DMS79 (cell line): ENCODE measurements around the gene C1orf167.

ENCODE experiments used
- DNase-seq: peaks from one replicate; lab custom pipeline; 2025; lab: John Stamatoyannopoulos, UW

The C1orf167 gene

DNA sequence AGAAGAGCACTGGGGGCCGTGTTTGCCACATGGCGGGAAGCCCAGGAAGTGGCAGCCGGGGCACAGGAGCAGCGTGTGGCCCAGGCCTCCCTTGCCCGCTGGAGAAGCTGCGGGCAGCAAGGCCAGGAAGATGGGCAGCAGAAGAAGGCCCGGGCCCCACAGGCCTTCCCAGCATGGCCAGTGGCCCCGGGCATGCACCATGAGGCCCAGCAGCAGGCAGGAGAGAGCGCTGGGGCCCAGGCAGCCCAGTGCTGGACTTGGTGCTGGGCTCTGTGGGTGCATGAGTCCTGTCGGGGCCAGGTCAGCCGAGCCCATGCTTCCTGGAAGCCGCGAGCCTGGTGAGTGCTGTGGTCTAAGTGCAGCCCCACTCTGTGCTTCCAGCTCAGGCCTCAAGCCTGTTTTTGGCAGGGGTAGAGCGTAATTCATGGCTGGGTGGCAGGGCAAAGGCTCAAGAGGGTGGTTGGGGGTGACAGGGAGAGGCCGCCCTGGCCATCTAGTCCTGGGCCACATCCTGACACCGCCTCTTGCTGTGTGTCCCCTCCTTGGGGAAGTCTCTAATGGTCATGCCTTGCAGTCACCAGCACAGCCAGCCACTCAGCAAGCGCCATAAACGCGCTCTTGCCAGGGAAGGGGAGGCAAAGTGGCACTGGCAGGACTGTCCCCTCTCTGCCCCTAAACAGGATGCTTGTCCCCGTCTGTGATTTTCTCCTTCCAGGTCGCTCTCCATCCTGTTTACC is 22.4 kb downstream of the C1orf167 start:
- DNase-seq: no peak

DNA sequence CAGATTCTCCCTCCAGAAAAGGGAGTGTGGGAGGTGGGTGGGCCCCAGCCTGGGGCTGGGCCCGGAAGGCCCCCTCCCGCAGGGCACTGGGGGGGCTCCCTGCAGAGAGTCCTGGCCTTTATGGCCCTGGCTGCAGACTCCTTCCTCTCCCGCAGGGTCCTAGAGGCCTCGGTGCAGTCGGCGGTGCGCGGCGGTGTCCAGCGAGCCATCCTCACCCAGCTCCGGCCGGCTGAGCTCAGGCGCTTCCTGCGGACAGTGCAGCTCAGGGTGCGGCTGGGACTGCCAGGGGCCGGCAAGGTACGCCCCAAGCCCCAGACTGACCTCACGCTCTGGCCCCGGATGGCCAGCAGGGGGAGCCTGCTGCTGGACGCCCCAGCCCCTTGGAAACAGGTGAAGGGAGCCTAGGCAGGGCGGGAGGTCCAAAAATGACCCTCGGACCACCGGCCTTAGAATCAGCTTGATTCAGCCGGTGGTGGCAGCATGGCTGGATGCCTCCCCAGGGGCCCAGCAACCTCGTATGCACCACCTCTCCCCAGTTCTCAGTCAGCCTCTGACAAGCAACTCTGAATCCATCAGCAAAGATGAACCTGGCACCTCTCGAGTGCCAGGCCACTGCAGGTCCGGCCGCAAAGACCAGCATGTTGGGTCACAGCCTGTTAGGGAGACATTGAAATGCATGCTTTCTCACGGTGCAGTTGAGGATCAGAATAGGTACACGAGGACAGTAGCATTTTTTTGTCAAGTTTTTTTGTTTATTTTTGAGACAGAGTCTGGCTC is 23.2 kb downstream of the C1orf167 start:
- DNase-seq: no peak

DNA sequence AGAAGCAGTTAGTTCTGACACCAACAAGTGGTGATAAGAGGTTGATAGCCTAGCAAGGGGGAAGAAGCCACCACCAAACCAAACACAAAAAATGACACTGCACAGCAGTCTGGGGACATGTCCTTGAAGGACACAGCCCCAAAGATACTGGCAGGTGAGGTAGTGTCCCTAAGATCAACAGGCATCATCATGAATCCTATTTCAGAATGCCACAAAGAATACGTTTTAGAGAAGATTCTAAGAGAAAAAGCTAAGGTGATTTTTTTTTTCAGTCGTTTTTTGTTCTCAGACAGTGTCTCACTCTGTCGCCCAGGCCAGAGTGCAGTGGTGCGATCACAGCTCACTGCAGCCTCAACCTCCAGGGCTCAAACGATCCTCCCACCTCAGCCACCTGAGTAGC is 24.2 kb downstream of the C1orf167 start:
- DNase-seq: no peak

DNA sequence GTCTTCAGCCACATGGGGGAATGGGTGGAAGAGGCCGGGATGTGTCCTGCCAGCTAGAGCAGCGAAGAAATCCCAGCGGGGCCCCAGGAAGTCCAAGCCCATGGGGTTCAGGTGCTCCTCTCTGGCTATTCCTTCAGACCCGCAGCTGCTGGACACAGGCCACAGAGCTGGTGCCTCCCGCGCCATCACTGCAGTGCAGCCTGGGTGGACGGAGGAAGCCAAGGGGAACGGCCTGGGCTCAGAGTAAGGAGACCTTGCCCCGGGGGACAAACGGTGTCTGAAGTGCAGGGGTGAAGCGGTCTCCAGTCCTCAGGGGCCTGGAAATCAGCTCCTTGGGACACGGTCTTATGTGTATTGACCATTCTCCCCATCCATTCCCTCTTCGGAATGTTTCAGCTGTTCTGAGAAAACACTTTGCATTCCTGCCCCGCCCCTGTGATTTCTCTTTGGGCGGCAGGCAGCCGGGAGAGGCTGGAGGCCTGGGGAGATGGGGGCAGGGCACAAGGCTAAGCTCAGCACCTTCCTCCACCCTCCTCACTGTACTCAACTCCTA is 25.3 kb downstream of the C1orf167 start:
- no peak for DNase-seq

DNA sequence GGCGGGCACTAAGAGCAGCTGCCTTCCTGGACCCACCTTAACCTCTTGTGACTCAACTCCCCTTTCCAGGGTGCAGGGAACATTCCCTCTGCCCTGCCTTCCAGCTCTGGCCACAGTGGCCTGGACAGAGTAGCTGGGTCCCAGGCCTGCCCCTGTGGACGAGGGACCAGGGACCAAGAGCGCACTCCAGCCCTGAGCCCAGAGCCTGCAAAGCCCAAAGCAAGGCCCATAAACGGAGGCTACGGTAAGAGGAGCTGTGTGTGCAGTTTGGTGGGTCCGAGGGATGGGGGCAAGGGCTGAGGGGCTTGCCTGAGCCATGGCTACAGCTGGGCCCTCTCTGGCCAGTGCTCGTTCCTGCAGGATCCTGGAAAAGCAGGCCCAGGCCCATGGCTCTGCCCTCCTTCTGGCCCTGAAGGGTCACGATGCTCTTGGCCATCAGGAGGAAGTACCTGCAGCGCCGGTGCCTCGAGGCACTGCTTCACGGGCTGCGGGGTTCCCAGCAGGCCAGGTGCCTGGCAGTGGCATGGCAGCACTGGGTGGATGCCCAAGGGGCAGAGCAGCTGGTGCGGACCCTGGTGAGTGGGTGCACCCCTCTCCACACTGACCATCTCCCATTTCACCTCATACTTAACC is 25.9 kb downstream of the C1orf167 start:
- DNase-seq: no peak

DNA sequence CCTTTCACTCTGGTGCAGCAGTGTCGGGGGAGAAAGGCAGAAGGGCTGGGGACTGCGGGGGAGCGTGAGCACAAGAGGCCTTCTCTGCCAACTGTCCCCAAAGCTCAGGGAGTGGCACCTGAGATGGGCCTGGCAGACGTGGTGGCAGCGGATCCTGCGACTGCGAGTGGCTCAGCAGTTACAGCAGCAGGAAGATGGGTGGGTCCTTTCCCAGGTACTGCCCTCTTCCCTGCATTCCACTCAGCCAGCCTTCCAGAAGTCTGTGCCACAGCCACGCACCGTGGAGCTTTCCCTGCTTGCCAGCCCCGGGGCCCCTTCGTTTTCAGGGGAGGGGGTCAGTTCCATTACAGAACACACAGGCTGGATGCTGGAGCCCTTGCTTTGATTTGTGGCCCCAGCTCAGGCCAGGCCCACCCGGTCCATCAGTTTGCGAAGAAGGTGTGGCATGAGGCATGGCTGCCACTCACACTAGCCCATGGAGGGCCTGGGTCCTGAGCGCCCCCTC is 26.6 kb downstream of the C1orf167 start:
- no peak for DNase-seq

DNA sequence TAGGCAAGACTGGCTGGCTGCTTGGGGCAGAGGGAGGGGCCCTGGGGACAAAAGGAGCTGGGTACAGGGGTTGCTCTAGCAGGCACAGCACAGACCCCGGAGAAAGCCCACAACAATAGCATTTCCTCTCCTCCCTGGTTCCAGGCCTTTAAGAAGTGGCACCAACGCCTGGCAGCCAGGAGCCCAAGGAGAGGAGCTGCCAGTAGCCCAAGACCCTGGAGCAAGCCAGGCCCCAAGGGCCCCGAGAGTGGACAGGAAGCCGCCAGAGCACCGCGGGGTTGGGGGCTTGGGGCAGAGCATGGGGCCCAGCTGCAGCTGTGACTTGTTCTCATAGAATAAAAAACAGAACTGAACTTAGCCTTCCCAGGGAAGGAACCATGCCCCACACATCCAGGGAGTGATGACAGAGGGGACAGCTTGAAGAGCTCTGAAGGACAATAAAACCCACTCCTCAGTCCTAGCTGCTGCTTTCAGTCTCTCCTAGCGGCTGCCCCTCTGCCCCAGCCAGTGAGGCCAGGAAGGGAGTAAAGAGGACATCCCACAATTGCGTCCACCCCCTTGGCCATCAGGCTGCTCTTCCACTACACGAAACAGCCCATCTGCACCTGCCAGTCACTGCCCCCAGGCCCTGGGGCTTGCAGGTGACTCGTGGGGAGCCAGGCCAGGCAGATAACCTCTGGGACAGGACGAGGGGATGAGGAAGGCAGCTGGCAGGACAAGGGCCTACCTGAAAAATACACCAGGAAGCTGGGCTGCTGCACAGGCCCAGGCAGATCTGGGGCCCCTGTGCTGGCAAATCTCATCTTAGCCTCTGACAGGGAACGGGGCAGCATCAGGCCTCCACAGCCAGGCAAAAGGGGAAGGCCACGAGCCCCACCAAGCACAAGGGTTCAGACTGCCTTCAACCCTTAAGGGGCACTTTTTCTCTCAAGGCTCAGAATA is 27.4 kb downstream of the C1orf167 start:
- DNase-seq: no peak

DNA sequence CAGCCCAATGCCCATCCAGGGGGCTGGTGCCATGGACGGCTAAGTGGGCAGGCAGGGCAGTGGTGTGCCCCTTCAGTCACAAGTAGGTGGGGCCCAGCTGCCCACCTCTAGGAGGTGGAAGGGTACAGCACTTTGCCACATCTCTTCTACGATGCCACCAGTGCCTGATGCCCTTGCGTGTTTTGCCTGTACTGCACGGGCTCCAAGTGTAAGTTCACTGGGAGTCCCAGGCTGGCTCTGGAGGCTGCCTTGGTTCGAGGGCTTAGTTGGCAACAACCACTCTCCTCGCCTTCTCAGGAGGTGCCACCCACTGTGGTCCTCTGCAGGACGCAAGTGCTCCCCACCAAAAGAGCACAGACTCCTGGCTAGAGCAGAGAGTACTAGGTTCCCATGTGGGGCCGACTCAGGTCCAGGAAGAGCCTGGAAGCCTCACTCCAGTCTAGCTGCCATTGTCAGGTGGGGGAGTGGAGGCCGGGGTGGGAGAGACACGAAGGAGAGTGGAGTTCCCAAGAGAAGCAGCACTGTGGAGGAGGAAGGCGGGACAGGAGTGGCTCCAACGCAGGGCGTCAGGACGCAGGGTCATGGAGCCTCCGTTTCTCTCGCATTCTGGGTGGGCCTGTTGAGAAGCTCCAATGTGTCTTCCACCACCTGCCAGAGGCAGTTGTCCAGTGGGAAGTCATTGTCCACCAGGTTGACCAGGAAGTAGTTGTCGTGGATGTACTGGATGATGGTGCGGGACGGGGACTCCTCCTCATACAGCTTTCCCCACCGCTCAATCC is 28.3 kb downstream of the C1orf167 start:
- DNase-seq: no peak

DNA sequence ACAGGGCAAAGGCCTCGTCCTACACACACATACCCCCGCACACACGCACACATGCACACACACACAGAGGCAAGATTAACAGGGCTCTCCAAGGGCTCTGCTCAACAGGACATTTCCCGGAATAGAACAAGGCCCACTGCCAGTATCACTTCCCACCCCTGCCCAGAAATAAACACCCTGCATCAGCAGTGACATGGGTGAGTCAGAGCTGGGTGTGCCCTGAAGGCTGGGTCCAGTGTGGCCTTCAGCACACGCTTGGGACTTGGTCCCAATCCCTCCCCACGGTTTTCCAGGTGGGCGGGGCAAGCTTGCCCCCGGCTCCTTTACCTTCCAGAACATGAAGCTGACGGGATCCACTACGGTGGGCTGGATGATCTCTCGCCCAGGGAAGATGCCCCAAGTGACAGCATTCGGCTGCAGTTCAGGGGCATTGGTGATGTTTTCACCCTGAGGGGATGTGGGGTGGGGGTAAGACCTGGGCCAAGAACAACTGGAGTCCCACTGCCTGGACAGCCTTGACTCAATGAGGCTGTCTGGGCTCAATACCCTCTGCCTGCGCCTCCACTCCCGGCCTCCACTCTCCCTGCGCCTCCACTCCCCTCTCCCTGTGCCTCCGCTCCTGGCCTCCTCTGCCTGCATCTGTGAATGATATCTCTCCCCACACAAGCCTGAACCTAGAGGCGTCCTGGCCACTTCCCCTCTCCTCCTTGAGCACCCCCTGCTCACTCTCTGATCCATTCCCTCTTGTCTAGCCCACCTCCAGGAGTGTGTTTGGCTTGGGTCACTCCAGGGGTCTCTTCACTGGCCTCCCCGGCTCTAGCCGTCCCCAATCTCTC is 29.1 kb downstream of the C1orf167 start:
- no peak for DNase-seq

DNA sequence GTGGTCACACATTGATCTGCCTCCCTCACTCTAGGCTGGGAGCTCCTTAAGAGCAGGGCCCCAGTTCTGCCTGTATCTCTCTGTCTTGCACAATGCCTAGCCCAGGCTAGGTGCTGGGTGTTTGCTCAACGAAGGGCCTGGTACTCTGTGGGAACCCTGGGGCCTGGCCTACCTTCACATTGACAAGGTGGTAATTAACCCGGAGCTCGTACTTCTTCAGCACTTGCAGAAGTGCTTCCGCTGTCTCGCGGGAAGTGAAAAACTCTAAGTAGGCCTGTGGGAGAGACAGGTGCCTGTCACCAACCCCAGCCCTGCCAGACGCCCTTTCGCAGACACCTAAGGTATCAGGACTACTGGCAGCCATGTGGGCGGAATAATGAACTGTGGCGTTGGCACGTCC is 30.1 kb downstream of the C1orf167 start:
- DNase-seq: no peak

DNA sequence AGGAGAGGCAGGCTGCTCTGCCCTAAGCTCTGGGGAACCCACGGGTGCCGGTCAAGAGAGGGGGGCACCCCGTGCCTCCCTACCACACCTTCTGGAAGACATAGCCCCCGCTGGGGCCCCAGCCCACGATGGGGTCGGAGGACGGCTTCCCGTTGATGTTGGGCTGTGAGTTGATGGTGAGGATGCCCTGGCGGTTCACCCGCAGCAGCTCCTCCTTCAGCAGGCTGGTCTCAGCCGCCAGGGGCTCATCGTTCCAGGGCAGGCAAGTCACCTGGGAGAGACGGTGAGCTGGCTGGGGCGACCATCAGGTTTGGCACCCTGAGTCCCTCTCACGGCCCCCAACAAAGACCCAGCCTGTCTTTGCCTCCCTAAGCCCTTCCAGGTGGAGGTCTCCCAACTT is 31.8 kb downstream of the C1orf167 start:
- no peak for DNase-seq

DNA sequence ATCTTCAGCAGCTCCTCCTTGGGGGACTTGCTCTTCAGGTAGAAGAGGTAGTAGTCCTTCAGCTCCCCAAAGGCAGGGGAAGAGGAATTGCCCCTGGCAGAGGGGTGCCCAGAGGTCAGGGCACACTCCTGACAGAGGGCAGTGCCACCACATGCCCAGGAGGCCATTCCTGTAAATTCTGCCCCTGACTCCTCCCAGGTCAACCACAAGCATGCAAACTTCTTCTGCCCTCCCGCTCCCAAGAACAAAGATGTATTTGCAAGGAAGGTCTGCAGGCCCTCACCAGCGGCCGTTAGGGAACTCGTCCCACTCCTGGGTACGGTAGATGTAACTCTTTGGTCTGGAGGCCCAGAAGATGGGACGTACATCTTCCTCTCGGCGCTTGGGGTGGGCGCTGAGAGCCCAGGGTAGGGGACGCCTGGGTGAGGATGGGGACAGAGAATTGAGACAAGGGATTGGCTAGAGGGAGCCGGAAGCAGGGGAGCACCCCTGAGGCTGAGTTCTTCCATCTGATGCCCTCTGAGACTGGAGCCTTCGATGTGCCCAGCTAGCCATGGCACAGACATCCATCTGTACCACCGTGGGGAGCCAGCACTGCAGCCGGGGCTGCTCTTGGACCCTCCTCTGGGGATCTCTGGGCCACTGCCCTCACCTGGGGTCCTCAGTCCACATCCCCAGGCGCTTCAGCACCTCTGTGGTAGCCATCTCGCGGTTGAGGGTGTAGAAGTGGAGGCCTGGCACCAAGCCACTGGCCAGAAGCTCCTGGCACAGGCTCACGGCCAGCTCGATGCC is 32.6 kb downstream of the C1orf167 start:
- no peak for DNase-seq

DNA sequence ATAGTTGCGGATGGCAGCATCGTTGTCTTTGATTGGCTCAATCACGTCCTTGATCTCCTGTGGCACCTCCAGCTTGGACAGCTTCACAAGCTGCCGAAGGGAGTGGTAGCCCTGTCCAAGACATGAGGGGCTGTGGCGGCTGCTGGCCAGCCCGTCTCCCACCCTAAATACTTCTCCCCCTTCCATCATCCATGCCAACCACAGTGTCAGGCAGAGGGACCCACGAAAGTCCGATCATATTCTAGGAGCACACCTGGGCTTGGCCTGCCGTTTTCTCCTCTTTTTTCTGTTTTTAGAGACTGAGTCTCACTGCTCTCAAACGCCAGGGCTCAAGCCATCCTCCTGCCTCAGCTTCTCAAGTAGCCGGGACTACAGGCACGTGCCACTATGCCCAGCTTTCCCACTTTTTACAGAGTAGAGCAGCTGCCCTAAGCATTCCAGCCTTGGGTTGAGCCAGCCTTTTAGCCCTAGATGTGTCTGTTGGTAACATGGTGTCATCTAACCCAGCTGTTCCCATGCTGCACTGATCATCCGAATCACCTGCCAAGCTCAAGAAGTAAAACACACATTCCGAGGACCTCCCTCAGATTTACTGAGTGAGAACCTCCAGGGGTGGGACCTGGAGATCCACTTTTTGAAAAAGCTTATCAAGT is 33.4 kb downstream of the C1orf167 start:
- no peak for DNase-seq

DNA sequence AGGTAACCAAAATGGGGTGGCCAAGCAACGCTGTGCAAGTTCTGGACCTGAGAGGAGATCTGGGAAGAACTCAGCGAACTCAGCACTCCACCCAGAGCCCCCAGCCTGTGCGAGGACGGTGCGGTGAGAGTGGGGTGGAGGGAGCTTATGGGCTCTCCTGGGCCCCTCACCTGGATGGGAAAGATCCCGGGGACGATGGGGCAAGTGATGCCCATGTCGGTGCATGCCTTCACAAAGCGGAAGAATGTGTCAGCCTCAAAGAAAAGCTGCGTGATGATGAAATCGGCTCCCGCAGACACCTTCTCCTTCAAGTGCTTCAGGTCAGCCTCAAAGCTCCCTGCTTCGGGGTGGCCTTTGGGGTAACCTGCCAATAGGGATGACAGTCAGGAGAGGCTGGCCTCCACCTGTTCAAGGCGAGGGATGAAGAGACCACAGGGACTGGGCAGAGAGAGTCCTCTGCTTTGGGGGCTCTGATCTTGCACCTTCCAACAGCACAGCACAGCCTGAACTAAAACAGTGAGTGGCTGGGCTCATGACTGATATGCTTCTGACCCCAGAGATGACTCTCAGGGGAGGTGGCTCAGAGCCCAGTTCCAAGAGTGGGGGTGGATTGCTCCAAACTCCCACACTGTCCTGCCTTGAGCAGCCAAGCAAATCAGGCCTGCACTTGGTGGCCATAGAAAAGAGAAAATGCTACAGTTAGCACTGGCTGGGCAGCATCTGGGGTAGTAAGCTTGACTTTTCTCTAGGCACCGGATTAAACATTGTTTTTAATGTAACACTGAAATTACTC is 34.2 kb downstream of the C1orf167 start:
- no peak for DNase-seq

DNA sequence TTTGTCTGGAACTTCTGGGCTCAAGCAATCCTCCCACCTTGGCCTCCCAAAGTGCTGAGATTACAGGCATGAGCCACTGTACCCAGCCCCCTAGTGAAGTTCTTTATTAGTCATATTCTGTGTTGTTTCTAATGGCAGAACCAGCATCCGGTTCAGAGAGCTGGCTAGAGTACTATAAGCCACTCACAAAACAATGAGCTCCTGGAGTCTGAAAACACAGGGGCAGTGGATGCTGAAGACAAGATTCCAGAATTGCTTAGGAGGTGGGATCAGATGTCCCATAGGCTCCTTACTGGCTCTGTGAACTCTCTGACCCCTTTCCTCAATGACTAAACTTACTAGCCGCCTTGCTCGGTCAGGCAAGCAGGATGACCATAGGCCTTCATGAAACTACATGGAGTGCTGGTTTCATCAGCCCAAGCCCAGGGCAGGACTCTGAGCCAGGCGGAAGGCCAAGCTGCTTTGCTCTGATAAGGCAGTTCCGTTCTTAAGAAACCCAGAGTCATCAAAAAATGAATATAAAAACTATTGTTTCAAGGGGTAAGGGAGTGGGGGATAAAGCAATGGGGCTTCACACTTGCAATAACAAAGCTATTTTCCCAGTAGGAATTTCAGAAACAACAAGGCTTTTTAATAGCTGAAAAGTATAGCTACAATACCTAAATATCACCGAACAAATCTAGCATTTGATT is 35.7 kb downstream of the C1orf167 start:
- no peak for DNase-seq

DNA sequence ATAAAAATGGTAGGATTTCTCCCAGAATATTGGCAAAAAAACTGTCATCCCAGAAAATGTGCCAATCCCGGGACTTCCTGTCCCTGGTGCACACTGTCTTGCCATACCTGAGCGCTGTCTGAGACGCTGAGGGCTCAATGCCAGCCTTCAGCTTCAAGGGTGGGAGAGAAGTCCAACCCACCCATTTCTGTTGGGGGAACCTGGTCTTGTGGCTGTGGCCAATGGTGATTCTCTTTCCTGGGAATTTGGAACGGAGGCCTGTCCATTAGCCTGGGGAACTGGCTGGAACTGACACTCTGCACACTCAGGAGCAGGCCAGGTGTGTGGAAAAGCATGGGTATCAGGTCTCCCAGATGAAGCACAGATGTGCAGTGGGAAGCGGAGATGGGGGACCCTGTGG is 37.1 kb downstream of the C1orf167 start:
- DNase-seq: no peak

DNA sequence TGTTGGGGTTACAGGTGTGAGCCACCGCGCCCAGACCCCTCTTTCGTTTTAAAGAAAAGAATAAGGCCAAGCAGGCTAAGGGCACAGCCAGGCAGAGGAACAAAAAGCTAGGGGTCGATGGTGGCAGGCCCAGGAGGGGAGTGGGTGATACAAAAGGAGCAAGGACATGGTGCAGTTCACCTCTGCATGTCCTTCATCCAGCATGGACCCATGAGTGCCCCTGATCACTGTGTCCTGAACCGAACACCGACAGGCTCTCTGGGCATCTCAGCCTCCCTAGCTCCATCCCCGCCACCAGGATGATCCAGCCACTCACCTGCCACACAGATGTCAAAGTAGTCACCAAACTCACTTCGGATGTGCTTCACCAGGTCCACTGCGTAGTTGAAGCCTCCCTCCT is 37.9 kb downstream of the C1orf167 start:
- DNase-seq: no peak
